SKM-1 treated with dmso at 0.1 percent for 144 hours (cell line): ENCODE measurements around the gene RETN.

Experiments
- DNase-seq: peaks from one replicate; lab custom pipeline; 2025; ENCODE audit not compliant: unreplicated experiment; lab: John Stamatoyannopoulos, UW

Gene RETN

DNA sequence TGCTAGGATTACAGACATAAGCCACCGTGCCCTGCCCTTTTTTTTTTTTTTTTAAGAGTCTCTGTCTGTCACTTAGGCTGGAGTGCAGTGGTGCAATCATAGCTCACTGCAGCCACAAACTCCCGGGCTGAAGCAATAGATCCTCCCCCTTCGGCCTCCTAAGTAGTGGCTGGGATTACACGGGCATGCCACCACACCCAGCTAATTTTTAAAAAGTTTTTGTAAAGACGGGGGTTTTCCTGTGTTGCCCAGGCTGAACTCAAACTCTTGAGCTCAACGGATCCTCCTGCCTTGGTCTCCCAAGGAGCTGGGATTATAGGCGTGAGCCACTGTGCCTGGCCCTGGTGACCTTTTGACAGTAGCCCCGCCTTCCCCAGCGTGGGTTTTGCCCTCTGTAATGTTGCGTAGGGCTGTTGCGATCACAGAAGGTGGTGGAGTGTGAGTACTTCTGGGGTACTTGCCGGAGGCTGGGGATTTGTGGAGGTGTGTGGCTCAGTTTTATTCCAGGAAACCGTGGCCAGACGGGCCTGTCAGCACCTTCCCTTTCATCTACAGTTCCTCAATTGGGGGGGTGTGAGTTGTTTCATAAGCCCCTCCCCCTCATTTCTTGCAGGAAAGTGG is 11.6 kb upstream of the RETN start:
- peak; percentile 87 for DNase-seq

DNA sequence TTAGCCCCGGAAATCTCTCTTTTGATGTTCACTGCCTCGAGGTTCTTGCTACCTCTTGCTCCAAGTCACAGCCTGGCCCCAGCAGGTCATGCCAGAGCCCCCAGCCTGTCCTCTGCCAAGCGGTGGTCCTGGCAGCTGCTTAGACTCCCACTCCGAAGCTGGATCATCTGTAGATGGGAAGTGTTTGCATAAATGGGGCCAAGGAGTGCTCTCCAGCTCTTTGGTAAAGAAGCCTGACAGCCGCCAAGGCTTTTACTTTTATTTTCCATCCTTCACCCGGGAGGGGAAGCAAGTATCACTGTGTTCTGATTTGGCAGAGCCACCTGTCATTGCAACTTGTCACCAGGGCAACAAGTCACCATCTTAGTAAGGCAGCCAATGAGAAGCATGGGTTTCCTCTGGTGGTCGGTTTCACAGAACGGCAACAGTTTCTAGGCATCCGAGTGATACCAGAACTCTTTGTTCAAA is 10.6 kb upstream of the RETN start:
- DNase-seq = no peak

DNA sequence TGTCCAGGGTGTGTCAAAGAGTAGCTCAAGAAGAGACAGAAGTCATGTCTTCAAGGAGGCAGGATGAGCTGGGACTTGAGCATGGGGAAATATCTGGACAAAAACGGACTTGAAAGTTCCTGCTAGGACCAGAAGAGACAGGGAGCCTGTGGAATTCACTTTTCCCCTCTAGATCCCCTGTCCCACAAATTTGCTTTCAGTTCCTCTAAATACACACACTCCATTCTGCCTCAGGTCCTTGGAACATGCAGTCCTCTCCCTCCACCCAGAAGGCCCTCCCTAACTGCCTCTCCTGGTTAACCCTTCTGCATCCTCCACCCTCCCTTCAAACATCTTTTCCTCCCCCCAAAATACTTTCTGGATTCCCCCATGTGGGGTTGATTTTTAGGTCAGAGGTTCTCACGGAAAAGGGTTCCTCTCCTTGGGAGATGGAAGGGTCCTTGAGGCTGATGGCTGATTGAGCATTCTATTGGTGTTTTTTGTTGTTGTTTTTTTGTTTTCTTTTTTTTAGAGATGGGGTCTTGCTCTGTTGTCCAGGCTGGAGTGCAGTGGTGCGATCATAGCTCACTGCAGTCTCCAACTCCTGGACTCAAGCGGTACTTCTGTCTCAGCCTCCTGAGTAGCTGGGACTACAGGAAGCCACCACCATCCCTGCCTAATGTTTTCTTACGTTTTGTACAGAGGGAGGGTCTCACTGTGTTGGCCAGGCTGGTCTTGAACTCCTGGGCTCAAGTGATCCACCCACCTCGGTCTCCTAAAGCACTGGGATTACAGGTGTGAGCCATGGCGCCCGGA is 6.9 kb upstream of the RETN start:
- DNase-seq = no peak

DNA sequence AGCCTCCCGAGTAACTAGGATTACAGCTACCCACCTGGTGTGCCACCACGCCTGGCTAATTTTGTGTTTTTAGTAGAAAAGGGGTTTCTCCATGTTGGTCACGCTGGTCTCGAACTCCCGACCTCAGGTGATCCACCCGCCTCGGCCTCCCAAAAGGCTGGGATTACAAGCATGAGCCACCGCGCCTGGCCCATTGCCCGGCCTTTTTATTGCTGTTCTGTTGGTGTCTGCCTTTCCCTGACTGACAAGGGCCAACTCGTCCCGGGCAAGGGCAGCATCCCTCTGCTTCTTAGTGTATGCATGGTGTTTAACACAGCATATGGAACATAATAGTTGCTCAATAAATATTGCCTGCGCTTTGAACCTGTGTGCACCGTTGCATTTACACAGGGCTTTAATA is 6.2 kb upstream of the RETN start:
- DNase-seq = no peak

DNA sequence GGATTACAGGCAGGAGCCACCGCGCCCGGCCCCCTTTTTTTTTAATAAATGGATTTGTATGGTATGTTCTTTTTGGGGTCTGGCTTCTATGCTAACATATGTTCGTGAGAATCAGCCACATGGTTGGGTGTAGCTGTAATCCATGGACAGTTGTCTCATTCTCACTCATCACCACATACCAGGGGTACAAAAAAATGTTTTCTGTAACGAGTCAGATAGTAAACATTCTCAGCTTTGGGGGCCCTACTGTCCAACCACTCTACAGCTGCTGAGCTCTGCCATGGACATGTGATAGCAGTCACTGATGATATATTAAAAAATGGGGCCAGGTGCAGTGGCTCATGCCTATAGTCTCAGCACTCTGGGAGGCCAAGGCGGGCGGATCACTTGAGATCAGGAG is 5.1 kb upstream of the RETN start:
- DNase-seq = no peak

DNA sequence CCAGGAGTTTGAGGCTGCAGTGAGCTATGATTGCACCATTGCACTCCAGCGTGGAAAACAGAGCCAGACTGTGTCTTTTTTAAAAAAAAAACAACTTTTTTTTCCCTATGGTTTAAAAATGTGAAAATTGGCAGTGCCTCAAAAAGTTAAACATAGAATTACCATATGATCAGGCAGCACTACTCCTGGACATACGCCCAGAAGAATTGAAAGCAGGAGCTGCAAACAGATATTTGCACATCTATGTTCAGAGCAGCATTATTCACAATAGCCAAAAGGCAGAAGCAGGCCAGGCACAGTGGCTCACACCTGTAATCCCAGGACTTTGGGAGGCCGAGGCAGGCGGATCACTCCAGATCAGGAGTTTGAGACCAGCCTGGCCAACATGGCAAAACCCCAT is 3.8 kb upstream of the RETN start:
- no peak for DNase-seq

DNA sequence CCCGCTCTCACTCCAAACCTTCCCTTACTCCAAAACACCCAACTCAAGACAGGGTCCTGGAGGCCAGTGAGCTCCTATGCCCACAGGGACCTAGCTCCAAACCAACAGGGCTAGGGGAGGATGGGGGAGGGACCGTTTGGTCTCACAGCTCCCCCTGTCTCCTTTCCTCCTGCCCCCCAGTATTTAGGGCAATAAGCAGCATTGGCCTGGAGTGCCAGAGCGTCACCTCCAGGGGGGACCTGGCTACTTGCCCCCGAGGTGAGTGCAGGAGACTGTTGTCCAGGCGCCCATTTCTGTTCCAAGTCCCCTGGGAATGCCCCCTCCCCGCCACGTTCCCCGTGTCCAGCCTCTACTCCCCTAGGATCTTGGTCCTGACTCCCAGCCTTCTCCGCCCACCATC is 792 bp downstream of the RETN start:
- DNase-seq = no peak

DNA sequence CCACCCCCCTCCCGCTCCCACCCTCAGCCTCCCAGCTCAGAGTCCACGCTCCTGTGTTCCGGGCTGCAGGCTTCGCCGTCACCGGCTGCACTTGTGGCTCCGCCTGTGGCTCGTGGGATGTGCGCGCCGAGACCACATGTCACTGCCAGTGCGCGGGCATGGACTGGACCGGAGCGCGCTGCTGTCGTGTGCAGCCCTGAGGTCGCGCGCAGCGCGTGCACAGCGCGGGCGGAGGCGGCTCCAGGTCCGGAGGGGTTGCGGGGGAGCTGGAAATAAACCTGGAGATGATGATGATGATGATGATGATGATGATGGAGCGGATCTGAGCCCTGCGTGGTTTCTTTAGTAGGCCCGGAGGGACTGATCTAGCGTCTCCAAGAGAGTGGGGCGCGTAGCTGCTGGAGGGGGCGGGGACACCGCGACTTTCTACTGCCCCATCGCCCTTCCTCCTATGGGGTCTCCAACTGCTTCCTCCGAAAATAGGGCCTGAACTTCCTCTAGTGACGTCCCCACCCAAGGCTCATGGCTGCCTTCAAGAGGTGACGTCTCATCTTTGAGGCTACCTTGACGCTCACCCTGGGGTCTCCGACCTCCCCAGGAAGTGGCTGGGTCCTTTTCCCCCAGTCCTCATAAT is 1.4 kb downstream of the RETN start:
- DNase-seq = no peak

DNA sequence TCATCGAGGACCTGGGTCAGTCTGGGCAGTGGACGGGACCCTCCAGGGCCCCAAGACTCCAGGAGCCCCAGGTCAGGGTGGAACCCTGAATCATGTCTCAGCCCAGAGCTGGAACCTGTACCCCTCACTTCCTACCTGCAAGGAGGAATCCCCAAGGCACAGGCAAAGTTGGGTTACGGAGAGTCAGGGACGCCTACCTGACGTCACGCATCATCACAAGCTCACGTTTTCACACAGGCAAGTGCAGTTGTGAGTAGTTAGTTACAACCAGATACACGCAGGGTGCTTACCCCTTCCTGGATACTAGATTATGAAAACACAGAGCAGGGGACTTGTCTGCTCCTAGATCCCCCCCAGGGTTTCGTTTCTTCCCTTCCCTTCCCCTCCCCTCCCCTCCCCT is 1.9 kb downstream of the RETN start:
- DNase-seq = no peak

DNA sequence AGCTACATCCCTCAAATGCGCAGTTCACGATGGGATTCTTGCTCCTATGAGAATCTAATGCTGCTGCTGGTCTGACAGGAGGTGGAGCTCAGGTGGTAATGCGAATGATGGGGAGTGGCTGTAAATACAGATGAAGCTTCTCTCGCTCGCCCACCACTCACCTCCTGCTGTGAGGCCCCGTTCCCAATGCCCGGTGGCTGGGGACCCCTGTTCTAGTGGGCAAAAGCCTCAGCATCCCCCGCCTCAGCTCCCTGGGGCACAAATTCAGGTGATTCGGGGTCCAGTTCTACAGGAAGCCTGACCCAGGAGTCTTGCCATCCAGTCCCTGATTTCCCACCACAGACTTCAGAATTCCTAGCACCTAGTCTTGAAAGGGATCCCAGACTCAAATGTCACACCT is 3.7 kb downstream of the RETN start:
- DNase-seq = no peak

DNA sequence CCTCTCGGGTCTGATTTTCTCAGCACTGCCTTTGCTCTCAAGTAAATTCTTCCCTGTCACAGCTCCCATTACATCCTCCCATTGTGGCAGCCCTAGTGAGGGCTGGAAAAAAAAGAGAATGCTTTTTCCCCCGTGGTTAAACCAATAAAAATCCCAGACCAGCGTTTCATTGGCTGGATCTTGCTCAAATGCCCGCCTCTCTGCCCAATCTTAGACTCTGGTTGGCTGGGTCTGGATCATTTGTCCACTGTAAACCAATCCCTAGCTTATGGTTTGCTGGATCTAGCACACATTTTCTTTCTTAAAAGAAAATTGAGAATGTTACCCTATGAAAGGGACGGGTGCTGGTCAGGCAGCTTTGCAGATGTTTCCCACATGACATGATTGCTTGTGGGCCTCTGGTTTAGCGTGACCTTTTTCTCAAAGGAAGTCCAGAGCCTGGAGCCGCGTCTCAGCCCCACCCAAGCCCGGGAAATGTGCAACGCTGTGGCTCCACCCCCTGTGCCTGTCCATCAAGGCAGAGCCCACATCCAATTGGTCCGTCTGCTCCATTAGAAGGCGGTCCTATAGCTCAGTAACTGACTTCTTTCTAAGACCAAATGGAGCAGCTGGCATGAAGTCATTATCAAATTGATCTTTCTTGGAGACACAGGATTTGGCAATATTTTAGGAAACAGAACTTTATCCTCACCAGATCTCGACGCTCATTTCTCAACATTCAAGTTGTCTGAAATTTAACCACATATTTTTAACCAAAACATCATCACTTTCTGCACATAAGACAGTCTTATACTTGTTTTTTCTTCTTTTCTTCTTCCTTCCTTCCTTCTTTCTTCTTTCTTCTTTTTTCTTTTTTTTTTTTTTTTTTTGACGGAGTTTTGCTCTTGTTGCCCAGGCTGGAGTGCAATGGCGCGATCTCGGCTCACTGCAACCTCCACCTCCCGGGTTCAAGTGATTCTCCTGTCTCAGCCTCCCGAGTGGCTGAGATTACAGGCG is 5.5 kb downstream of the RETN start:
- DNase-seq = peak; percentile 83

DNA sequence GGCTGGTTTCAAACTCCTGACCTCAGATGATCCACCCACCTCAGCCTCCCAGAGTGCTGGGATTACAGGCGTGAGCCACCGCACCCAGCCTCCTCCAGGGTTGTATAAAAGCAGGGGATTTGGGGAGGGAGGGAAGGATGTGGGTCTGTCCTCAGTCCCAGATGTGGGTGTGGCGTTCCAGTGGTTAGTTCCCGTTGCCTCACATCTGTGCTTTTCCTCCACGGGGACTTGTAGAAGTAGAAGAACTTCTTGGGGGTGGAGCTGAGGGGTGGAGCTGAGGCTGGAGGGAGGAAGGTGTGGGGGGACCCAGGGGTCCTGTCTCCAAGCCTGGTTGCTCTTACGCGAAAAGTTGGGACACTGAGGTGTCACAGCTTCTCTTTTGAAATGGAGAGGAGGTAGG is 7.5 kb downstream of the RETN start:
- peak; percentile 79 for DNase-seq

DNA sequence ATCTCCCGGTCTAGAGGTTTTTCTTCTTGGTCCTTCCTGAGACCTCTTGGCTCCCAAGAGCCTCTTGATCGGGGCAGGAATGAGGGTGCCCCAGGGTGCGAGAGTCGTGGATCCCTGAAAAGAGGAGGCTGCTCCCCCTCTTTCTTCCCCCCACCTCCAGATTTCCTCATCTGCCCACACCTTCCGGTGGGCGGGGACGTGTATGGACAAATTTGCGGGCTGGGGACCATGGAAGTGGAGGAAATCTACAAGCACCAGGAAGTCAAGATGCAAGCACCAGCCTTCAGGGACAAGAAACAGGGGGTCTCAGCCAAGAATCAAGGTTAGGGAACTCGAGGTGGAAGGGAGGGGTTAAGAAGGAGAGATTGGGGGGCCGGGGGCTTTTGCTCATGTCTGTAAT is 8.0 kb downstream of the RETN start, which contains the start of gene MCEMP1:
TSS of gene MCEMP1 (plus strand) at position 237 of the 400 bp plus-strand sequence. CDS start at position 268, 31 bp downstream.
- peak; percentile 65 for DNase-seq

DNA sequence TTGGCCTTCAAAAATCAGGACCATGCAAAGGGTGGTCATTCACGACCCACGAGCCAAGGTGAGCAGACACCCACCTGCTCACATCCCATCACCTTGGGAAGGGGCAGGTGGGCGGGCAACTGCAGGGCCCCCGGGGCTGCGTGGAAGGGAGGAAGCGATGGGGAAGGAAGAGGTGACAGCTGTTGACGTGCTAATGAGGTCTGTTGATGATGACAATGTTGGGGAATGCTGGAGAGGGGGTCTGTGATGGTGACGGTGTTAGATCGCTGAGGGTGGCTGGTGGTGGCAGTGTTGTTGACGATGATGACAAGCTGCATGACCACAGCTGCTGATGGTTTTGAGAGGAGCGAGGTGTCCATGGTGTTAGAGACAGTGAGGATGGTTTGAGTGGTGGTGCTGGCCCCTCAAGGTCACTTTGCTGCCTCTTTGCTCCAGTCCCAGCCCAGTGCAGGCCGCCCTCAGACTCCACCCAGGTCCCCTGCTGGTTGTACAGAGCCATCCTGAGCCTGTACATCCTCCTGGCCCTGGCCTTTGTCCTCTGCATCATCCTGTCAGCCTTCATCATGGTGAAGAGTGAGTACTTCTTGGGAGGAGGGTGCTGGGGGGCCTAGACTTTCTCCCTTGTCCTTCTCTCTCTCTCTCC is 8.9 kb downstream of the RETN start:
- no peak for DNase-seq

DNA sequence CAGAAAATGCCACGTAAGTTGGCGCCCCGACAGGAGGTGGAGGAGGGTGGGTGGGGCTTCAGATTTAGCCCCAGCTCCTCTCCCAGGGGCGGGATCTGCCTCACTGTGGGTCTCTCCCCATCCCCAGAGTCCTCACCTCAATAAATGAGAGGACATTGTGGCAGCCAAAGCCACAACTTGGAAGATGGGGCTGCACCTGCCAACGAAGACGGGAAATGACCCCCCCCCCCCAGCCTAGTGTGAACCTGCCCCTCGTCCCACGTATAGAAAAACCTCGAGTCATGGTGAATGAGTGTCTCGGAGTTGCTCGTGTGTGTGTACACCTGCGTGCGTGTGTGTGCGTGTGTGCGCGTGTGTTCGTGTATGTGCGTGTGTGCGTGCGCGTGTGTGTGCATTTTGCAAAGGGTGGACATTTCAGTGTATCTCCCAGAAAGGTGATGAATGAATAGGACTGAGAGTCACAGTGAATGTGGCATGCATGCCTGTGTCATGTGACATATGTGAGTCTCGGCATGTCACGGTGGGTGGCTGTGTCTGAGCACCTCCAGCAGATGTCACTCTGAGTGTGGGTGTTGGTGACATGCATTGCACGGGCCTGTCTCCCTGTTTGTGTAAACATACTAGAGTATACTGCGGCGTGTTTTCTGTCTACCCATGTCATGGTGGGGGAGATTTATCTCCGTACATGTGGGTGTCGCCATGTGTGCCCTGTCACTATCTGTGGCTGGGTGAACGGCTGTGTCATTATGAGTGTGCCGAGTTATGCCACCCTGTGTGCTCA is 10.3 kb downstream of the RETN start:
- DNase-seq = no peak

DNA sequence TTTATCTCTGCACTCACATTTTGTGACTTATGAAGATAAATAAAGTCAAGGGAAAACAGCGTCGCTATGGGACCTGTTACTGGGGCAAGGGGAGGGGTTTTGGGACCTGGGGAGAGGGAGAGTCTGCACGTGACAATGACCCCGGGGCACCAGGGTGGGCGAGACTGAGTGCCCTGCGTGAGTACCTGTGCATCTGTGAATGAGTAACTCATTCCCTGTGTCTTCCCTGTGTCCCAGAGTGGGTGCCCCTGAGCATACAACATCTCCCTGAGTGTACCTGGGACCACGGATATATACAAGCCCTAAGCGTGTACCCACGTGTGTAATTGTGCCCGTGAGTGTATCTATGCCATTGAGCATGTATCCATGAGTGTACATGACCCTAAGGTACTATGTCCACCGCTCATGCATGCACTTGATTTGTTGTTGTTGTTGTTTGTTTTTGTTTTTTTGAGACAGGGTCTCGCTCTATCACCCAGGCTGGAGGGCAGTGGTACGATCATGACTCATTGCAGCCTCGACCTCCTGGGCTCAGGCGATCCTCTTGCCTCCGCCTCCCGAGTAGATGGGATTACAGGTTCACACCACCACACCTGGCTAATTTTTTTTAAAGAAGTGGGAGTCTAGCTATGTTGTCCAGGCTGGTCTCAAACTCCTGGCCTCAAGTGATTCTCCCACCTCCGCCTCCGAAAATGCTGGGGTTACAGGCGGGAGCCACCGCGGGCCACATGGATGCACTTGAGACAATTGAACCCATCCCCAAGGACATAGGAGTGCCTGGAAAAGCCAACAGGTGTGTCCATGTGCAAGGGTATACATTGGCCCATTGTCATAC is 11.1 kb downstream of the RETN start:
- DNase-seq = no peak

DNA sequence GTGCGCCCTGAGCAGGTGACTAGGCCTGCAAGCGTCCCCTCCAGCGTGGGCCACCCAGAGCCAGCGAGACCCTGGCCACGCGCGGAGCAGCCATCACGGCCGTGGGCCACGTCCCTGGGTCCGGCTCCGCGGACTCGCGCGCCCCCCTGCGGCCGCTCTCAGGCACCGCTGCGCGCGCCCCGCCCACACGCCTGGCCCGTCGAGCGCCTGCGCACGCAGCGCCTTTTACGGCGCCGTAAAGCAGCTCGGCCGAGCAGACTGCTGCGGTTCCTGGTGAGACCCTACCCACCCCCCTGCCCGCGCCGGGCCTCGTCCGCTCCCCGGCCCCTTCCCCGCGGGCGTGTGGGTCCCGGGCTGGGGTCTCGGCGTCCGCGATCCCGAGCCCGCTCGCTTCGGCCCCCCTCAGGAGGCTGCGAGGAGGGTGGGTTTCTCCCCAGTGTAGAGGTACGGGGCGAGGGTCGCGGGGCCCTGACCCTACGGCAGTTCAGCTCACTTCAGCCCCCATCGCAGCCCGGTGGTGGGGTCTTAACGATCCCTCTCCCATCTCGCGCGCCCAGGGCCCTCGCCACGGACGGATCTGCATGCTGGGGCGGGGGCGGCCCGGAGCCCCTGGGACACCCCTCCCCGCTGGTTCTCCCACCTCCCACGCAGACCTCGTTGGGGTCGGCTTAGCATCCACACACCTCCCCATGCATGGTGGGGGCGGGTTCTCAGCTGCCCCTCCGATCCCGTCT is 11.9 kb downstream of the RETN start, which contains the start of gene TRAPPC5:
TSS of gene TRAPPC5 (plus strand) at position 228 of the 734 bp plus-strand sequence. CDS start 1,421 bp downstream, outside the sequence.
- peak; percentile 82 for DNase-seq
